HepG2 (cell line): ENCODE results near the gene GRK6. TPM values are rescaled to one million over a fixed set of nuclear protein-coding genes. Genes with fewer than 3 reads are reported as not detected.
A peak's percentile ranks its signal among the peaks of the same experiment; 100 is the strongest.

Experiments used
- CENPT ChIP-seq: sonication (generic); formaldehyde crosslinking; IDR thresholded peaks from 2 replicates; pipeline ENCODE4 v1.8.0; 2022; ENCODE audit warnings: low read depth, mild to moderate bottlenecking, moderate library complexity, missing genetic modification reagents
- CREBL2 ChIP-seq: sonication (generic); formaldehyde crosslinking; IDR thresholded peaks from 2 replicates; pipeline ENCODE4 v1.8.1; 2023; ENCODE audit warnings: missing genetic modification reagents, mild to moderate bottlenecking, borderline replicate concordance
- FOSL2 ChIP-seq: sonication (generic); formaldehyde crosslinking; IDR thresholded peaks from 2 replicates; pipeline ENCODE4 v1.4.0; 2020; ENCODE audit warnings: missing genetic modification reagents
- HIVEP1 ChIP-seq: sonication (generic); formaldehyde crosslinking; IDR thresholded peaks from 2 replicates; pipeline ENCODE4 v1.4.0; 2020; ENCODE audit warnings: mild to moderate bottlenecking, missing genetic modification reagents
- JUND ChIP-seq: sonication (generic); formaldehyde crosslinking; IDR thresholded peaks from 2 replicates; pipeline ENCODE4 v1.8.0; 2022; ENCODE audit warnings: mild to moderate bottlenecking, missing genetic modification reagents
- MYPOP ChIP-seq: sonication (generic); formaldehyde crosslinking; IDR thresholded peaks from 2 replicates; pipeline ENCODE4 v1.8.1; 2023; ENCODE audit warnings: mild to moderate bottlenecking, moderate library complexity, missing genetic modification reagents
- REST ChIP-seq, 2 experiments: IDR thresholded peaks; 2 replicates each; pipeline ENCODE4 v1.6.1; 2011 to 2012; ENCODE audit warnings: low read length in 2 of 2, borderline replicate concordance in 1 of 2, low read depth in 1 of 2, mild to moderate bottlenecking in 1 of 2, moderate library complexity in 1 of 2
- RFX3 ChIP-seq: IDR thresholded peaks from 2 replicates; pipeline ENCODE4 v1.6.1; 2016; ENCODE audit warnings: missing biosample characterization, missing genetic modification reagents
- SIN3A ChIP-seq: IDR thresholded peaks from 2 replicates; pipeline ENCODE4 v1.6.1; 2011; ENCODE audit warnings: low read depth, mild to moderate bottlenecking, control low read depth, low read length, borderline replicate concordance
- SIN3B ChIP-seq: fragments of 150-350 bp; IDR thresholded peaks from 2 replicates; pipeline ENCODE4 v1.6.1; 2014; ENCODE audit warnings: low read length
- SKI ChIP-seq: fragments of 450-650 bp; IDR thresholded peaks from one replicate; pipeline ENCODE4 v1.6.1; 2018; ENCODE audit warnings: mild to moderate bottlenecking; ENCODE audit not compliant: partially characterized antibody
- SMARCC2 ChIP-seq: fragments of 450-650 bp; IDR thresholded peaks from 2 replicates; pipeline ENCODE4 v1.6.1; 2017; ENCODE audit warnings: antibody characterized with exemption, mild to moderate bottlenecking
- SRY ChIP-seq: sonication (generic); formaldehyde crosslinking; IDR thresholded peaks from 2 replicates; pipeline ENCODE4 v1.8.0; 2022; ENCODE audit warnings: mild to moderate bottlenecking, missing genetic modification reagents
- STAG1 ChIP-seq: sonication (generic); formaldehyde crosslinking; IDR thresholded peaks from 2 replicates; pipeline ENCODE4 v1.4.0; 2020; ENCODE audit warnings: missing genetic modification reagents
- TBX2 ChIP-seq: sonication (generic); formaldehyde crosslinking; IDR thresholded peaks from 2 replicates; pipeline ENCODE4 v1.5.0; 2020; ENCODE audit warnings: missing genetic modification reagents, mild to moderate bottlenecking, borderline replicate concordance
- TFDP2 ChIP-seq: sonication (generic); formaldehyde crosslinking; IDR thresholded peaks from 2 replicates; pipeline ENCODE4 v1.4.0; 2020; ENCODE audit warnings: missing genetic modification reagents
- TGIF2 ChIP-seq: IDR thresholded peaks from 2 replicates; pipeline ENCODE4 v1.6.1; 2016; ENCODE audit warnings: control low read depth, missing compliant biosample characterization
- ZHX1 ChIP-seq: sonication (generic); formaldehyde crosslinking; IDR thresholded peaks from 2 replicates; pipeline ENCODE4 v1.8.1; 2022; ENCODE audit warnings: low read depth, mild to moderate bottlenecking, missing genetic modification reagents
- ZNF124 ChIP-seq: sonication (generic); formaldehyde crosslinking; IDR thresholded peaks from 2 replicates; pipeline ENCODE4 v1.4.0; 2020; ENCODE audit warnings: missing genetic modification reagents
- ZNF446 ChIP-seq: sonication (generic); formaldehyde crosslinking; IDR thresholded peaks from 2 replicates; pipeline ENCODE4 v1.5.0; 2020; ENCODE audit warnings: mild to moderate bottlenecking, missing genetic modification reagents
- ZNF530 ChIP-seq: sonication (generic); formaldehyde crosslinking; IDR thresholded peaks from 2 replicates; pipeline ENCODE4 v1.5.0; 2020; ENCODE audit warnings: low read depth, mild to moderate bottlenecking, missing genetic modification reagents
- polyA plus RNA-seq, 8 experiments: library from polyadenylated mRNA; depleted of rRNA in 3 of 8; stranded (reverse) in 7 of 8; unstranded in 1 of 8; fragments of >200 nt; fragmentation: Illumina TruSeq in 4 of 8; extraction: Trizol in 4 of 8; gene quantifications; 2 replicates each; pipeline versions ENCODE4 v1.2.1 to v1.2.3, GENCODE V29; 2011 to 2016; ENCODE audit warnings: low read depth in 4 of 8, missing spikeins in 1 of 8, mixed read lengths in 1 of 8; ENCODE audit not compliant: insufficient read depth in 1 of 8
- total RNA-seq, 5 experiments: library from RNA; depleted of rRNA; stranded (reverse); fragments of >200 nt; fragmentation: Illumina TruSeq; extraction: Trizol; gene quantifications; 2 replicates each; pipeline ENCODE4 v1.2.3, GENCODE V29; 2016; ENCODE audit warnings: low read depth in 1 of 5

Gene GRK6
- total and polyA plus RNA-seq, 2 of the 13 experiments (the other 11 are each of a cell fraction or from before 2014, with no cell fraction given), result 13.2 to 19.9 TPM

- TF ChIP-seq CREBL2 (CRISPR knock-in tag) (0 out of 2 replicates have a peak, but pooled peaks have one; percentile 55), SRY (CRISPR knock-in tag) (peak; percentile 7; the same call in 1 of the 2 replicates), ZNF530 (CRISPR knock-in tag) (no peak), FOSL2 (peak; percentile 61), RFX3 (CRISPR knock-in tag) (no peak), HIVEP1 (CRISPR knock-in tag) (peak; percentile 100), TFDP2 (peak; percentile 15; the same call in 1 of the 2 replicates), JUND (CRISPR knock-in tag) (0 out of 2 replicates have a peak, but pooled peaks have one; percentile 24), TBX2 (CRISPR knock-in tag) (0 out of 2 replicates have a peak, but pooled peaks have one; percentile 5), ZNF124 (peak; percentile 67; the same call in 1 of the 2 replicates), REST (IDR thresholded peaks at IDR 0.05; ENCODE audit: borderline replicate concordance in 1 of 2, low read depth in 1 of 2, low read length in 2 of 2) (no peak), TGIF2 (CRISPR knock-in tag) (peak; percentile 74; the same call in 1 of the 2 replicates), MYPOP (peak; percentile 78), STAG1 (CRISPR knock-in tag) (peak; percentile 90), SKI (peak; percentile 52), CENPT (CRISPR knock-in tag) (no peak), SIN3B (0 out of 2 replicates have a peak, but pooled peaks have one; percentile 22), SIN3A (0 out of 2 replicates have a peak, but pooled peaks have one; percentile 37), ZNF446 (CRISPR knock-in tag) (0 out of 2 replicates have a peak, but pooled peaks have one; percentile 44), ZHX1 (CRISPR knock-in tag) (peak; percentile 56; the same call in 1 of the 2 replicates), SMARCC2 (peak; percentile 98; the same call in 1 of the 2 replicates)
Observed at GRCh38 chr5:177454397-177455035, 28.0 kb downstream of the GRK6 start (continued).
